Inflammatory macrophage treated with lipopolysaccharide for 1 hour (primary cell): Measurements from ENCODE around the gene NLRP2B.
"Not testable (repeated sequence)": the region's sequence is repeated elsewhere in the genome, so short reads cannot be mapped to it uniquely, and the experiment has no call there.

Experiments used
- DNase-seq, 2 donors: peaks; one replicate each; pipeline ENCODE4 v3.0.0-alpha.2; 2020 to 2022

Gene NLRP2B

GRCh38 chrX:57680160-57680559 is at the start of gene NLRP2B:
Gene NLRP2B (minus strand): TSS chrX:57680260.
- DNase-seq, result no peak

- DNase-seq, result not testable (repeated sequence)
Measured at GRCh38 chrX:57725995-57726394, 45.9 kb upstream of the NLRP2B start.

DNA sequence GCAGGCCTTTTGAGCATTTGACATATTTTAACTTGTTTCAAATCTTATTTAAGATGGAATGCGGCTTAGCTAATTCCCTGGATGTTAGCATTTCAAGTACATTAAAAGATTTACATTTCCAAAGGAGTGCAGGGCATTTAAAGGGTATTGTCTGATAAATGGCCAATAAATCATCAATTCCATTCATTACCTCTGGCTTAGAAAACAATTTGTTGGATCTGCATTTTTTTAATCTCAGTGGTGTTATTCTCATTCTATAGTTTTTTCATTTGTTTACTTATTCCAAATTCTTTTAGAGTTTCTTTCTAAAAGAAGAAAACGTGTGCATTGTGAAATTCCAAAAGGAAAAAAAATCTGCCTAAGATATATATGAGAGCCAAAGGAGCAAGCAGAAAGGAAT is 1.3 kb upstream of the NLRP2B start:
- no peak for DNase-seq

DNA sequence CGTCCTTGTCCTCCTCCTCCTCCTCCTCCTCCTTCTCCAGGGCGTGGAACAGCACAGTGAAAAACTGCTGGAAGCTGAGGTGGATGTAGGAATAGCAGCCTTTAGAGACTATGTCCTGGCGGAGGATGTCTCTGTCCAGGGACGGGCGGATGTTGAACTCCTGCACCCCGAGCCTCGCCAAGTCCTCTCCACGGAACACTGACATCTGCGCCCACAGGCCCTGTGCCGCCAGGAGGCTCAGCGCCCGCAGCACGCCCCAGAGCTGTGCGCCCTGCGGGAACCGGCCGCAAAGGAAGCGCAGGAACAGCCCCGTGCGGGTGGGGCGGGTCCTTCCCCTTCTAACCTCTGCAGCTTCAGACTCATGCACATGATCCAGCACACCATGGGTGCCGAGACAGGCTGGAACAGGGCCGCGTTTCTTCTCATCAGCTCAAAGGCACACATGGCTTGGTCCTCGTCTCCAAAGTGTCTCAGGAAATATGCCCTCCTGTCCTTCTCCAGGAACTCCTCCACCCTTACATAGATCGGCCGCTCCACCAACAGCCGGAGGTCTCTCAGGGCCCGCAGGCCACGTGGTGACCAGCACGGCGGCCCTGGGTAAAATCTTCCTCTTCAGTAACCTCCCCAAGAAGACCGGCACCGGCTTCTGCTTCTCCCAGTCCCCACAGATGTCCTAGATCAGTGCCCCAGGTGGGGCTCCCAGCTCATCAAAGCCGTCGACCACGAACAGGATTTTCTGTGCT is 1.2 kb downstream of the NLRP2B start:
- DNase-seq, result no peak

- no peak for DNase-seq
Measured at GRCh38 chrX:57677132-57677858, 2.8 kb downstream of the NLRP2B start.

GRCh38 chrX:57675320-57675719 is 4.7 kb downstream of the NLRP2B start:
- no peak for DNase-seq

DNA sequence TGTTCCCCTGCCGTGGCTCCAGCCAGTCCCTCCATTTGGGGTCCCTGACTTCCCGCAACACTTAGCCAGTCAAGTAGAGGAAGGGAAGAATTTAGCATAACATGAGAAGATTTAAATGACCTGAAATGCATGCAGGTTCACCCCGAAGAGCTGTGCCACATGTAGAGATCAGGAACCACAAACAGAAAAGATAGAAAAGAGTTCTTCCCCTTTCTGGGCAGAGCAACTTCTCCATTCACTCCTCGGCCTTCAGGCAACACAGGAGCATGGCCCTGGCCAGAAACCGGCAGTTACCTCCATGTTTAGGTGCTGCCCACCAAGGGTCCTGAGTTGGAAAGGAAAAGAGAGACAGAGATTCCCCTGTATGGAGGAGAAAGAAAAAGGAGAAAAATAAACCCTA is 5.2 kb downstream of the NLRP2B start:
- no peak for DNase-seq

DNA sequence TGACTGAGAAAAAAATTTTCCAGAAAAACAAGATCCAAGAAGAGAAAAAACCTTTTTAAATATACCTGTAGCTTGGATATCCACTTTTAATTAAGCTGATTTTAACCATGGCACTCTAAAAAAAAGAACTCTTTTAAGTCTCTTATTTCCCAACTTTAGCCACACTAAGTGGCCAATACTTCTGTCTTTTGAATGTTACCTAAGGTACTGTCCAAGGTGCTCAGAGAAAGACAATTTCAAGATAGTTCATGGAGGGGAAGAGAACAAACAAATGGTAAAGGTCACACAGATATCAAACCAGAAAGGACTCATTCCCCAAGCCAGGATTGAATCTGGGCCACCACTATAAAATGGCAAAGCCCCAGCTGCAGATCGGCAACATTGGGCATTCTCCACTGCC is 10.1 kb downstream of the NLRP2B start:
- DNase-seq, result no peak

- DNase-seq, result no peak
Measured at GRCh38 chrX:57667010-57667409, 13.1 kb downstream of the NLRP2B start.

DNA sequence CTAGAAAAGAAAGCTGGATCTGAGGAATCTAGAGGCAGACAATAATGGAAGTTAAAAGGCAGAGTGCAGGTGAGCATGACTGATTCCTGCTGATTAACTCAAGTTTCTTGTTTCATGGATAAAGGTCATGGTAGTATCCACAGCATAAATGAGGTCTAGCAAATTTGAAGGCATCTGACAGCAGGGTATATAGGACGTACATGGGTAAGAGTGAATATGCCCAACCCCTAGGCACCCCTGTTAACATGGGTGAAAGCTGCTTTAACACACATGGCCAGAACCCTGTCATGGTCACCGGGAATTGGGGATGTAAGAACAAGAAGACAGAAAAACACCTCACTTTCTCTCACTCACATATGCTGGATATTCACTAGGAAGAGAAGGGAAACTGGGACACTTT is 25.0 kb downstream of the NLRP2B start:
- no peak for DNase-seq

DNA sequence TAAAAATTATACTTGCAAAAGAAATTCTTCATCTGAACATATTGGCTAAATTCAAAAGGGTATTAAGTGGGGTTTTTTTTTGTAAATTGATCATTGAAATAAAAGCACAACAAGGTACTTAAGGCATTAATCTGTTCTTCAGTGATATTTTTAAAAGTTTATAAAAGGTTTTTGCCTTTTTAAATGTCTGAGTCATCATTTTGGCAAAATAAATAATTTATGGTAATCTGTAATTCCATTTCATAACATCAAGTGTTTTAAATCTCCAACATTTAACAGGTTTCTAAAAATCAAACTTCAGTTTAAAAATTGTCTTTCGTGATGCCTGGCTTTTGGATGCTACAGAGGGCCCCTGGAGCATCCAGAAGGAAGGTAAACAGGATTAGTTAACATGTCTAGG is 27.4 kb downstream of the NLRP2B start:
- DNase-seq, result no peak

DNA sequence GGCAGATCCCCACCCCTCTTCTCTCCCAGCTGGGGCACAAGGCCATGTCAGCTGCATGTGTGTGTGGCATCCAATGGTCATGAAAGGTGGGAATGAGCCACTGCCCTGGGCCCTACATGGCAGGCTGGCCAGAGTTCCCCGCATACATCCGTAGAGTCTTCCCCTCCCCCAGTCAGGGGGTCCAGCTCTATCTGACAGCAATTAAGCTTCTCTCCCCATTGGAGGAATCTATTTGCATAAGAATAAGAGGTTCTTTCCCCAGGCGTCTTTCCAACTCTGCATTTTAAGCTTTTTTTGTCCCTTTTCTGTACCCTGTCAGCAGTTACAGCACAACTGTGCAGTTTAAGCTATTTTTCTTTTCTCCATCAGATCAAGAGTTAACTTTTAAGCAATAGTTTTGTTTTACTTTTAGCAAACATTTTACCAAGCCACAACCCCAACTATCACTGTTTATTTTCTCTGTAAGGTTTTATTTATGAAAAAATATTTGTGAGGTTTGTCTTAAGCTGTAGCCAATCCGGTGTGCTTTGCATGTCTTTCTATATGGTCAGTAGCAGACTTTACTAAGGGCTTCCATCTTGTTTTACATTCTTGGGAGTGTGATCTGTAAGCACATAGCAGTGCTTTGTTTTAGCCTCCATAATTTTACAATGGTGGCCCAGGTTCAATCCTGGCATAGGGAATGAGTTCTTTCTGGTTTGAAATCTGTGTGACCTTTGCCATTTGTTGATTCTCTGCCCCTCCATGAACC is 28.7 kb downstream of the NLRP2B start:
- no peak for DNase-seq

DNA sequence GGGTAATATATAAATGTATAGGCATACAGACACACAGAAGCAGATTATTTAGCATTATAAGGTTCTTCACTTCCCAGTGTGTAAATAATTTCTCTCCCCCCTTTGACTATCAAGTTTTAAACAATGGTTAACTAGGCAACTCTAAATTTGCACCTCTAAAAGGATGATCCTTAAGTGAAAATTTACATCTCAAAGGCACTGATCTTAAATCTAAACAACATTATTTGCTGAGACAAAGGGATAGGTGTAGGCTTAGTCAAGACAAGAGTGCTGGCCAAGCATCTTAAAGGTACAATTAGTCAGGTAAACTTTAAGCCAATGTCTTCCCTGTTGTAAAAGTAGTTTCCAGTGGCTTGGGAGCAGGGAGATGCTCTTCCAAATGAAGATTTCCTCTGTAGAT is 33.0 kb downstream of the NLRP2B start:
- DNase-seq, result no peak

DNA sequence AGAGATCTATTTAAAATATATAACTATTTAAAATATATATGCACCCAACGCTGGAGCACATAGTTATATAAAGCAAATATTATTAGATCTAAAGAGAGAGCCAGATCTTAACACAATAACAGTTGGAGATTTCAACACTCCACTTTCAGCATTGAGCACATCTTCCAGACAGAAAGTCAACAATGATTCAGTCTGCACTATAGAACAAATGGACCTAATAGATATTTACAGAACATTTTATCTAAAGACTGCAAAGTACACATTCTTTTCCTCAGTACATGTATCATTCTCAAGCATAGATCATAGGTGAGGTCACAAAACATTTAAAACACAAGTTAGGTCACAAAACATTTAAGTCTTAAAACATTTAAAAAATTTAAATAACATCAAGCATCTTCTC is 36.4 kb downstream of the NLRP2B start:
- no peak for DNase-seq

DNA sequence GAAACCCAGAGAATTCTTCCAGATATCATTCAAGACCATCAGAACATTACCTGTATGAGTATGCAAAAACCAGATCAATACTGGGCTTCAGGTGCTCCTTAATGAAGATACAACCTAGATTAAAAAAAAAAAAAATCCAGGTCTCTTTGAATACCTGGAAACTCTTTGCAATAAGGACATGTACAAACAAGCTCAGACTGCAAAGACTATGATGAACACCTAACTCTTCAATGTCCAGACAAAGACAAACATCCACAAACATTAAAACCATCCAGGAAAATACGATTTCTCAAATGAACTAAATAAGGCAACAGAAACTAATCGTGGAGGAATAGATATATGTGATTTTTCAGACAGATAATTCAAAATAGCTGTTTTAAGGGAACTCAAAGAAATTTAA is 38.7 kb downstream of the NLRP2B start:
- no peak for DNase-seq

DNA sequence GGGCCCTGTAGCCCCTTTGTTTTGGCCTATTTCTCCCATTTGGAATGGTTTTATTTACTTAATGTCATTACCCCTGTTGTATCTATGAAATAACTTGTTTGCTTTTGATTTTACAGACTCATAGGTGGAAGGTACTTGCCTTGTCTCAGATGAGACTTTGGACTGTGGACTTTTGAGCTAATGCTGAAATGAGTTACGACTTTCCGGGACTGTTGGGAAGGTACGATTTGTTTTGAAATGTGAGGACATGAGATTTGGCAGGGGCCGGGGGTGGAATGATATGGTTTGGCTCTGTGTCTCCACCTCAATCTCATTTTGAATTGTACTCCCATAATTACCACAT is 39.4 kb downstream of the NLRP2B start:
- DNase-seq, result no peak

DNA sequence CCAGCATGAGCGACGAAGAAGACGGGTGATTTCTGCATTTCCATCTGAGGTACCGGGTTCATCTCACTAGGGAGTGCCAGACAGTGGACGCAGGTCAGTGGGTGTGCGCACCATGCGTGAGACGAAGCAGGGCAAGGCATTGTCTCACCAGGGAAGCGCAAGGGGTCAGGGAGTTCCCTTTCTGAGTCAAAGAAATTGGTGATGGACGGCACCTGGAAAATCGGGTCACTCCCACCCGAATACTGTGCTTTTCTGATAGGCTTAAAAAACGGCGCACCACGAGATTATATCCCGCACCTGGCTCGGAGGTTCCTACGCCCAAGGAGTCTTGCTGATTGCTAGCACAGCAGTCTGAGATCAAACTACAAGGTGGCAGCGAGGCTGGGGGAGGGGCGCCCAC is 50.6 kb downstream of the NLRP2B start:
- not testable (repeated sequence) for DNase-seq
